GM12878 (cell line): ENCODE data around the gene LRRC3. TPM values are rescaled to one million over a fixed set of nuclear protein-coding genes. Genes with fewer than 3 reads are reported as not detected.

Experiments used
- ATF7 ChIP-seq: fragments of 450-650 bp; IDR thresholded peaks from 2 replicates; pipeline ENCODE4 v1.6.1; 2016; ENCODE audit warnings: low read depth, mild to moderate bottlenecking
- CBX5 ChIP-seq: sonication (generic); IDR thresholded peaks from 2 replicates; pipeline ENCODE4 v1.6.1; 2016; ENCODE audit warnings: low read depth, moderate library complexity, mild to moderate bottlenecking, inconsistent platforms
- CTCF ChIP-seq, 3 experiments: IDR thresholded peaks in 2 of 3; conservative IDR thresholded peaks in 1 of 3; 2 replicates each; pipeline ENCODE4 v1.5.1; 2011; ENCODE audit warnings: low read depth in 3 of 3, low read length in 3 of 3, mild to moderate bottlenecking in 3 of 3, control low read depth in 2 of 3, moderate library complexity in 2 of 3, inconsistent platforms in 1 of 3, mixed read lengths in 1 of 3; ENCODE audit not compliant: control insufficient read depth in 2 of 3, insufficient read depth in 1 of 3; ENCODE audit errors: extremely low read depth in 1 of 3
- ESRRA ChIP-seq: IDR thresholded peaks from 2 replicates; pipeline ENCODE4 v1.6.1; 2012; ENCODE audit warnings: mild to moderate bottlenecking, low read length, improper control_type of control experiment
- IKZF2 ChIP-seq, 2 experiments: fragments of 450-650 bp; IDR thresholded peaks; 2 replicates each; pipeline ENCODE4 v1.6.1; 2017; ENCODE audit warnings: mild to moderate bottlenecking in 2 of 2, moderate library complexity in 2 of 2
- IRF4 ChIP-seq: IDR thresholded peaks from 2 replicates; pipeline ENCODE4 v1.6.1; 2011; ENCODE audit warnings: low read depth, low read length
- MLLT1 ChIP-seq: fragments of 450-650 bp; IDR thresholded peaks from 2 replicates; pipeline ENCODE4 v1.6.1; 2016; ENCODE audit warnings: mild to moderate bottlenecking
- NFYB ChIP-seq: IDR thresholded peaks from 2 replicates; pipeline ENCODE4 v1.6.1; 2011; ENCODE audit warnings: low read depth, mild to moderate bottlenecking, low read length, improper control_type of control experiment, moderate library complexity; ENCODE audit not compliant: insufficient read depth
- NR2C1 ChIP-seq: fragments of 450-650 bp; IDR thresholded peaks from 2 replicates; pipeline ENCODE4 v1.6.1; 2017; ENCODE audit warnings: antibody characterized with exemption, mild to moderate bottlenecking, moderate library complexity
- polyA plus RNA-seq, 11 experiments: library from polyadenylated mRNA; depleted of rRNA in 4 of 11; unstranded in 6 of 11; stranded (reverse) in 5 of 11; fragments of >200 nt; fragmentation: Nextera tagmentation in 4 of 11; fragmentation: Illumina TruSeq in 1 of 11; extraction: Ambion mirVana in 4 of 11; extraction: Trizol in 1 of 11; gene quantifications; 1 replicate in 1 of 11; 2 replicates in 10 of 11; pipeline versions ENCODE4 v1.2.1 to v1.2.3, GENCODE V29; 2011 to 2016; ENCODE audit warnings: inconsistent platforms in 2 of 11, missing spikeins in 2 of 11, low read depth in 1 of 11
- total RNA-seq, 4 experiments: library from RNA; depleted of rRNA in 3 of 4; stranded (reverse); fragments of >200 nt in 3 of 4; fragmentation: Illumina TruSeq in 1 of 4; extraction: Trizol in 1 of 4; gene quantifications; 2 replicates each; pipeline versions ENCODE4 v1.2.1 to v1.2.3, GENCODE V29; 2013 to 2021
- TF ChIP-seq, protein P1 (sequence below): fragments of 450-650 bp; IDR thresholded peaks from 2 replicates; pipeline ENCODE4 v1.6.1; 2017; ENCODE audit warnings: antibody characterized with exemption, mild to moderate bottlenecking, moderate library complexity

The LRRC3 gene
- total and polyA plus RNA-seq, 10 of the 15 experiments (the other 5 are each of a cell fraction or from before 2014, with no cell fraction given): 0.02 to 0.31 (median 0.09) TPM; not detected in 1

DNA sequence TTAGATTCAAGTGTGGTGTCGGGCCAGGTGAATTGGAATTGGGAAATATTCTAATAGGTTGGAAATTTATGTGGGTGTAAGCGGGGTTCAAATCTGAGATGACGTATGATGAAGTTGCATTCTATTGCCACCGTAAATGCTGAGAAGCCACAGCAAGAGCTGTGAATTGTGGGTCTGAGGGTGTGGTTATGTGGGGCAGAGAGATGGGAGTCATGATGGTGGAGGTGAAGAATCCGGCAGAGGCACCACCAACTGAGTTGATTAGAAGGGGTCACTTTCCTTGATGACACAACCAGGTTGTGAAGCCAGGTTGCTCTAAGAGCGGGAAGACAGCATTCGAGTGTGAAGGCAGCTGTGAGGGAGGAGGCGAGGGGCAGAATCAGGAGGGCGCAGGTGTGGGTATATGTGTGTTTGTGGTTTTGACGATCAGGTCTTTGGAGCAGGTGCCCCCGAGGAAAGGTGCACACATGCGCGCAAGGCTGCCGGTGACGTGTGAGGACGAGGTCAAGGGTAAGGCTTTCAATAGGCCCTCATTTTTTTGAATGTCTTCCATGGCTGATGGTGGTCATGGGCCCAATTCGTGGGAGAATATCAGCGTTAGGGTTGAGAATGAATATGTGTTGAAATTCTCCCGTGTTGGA lies 18.7 kb downstream of the LRRC3 start (continued):
- TF ChIP-seq, protein P1, sequence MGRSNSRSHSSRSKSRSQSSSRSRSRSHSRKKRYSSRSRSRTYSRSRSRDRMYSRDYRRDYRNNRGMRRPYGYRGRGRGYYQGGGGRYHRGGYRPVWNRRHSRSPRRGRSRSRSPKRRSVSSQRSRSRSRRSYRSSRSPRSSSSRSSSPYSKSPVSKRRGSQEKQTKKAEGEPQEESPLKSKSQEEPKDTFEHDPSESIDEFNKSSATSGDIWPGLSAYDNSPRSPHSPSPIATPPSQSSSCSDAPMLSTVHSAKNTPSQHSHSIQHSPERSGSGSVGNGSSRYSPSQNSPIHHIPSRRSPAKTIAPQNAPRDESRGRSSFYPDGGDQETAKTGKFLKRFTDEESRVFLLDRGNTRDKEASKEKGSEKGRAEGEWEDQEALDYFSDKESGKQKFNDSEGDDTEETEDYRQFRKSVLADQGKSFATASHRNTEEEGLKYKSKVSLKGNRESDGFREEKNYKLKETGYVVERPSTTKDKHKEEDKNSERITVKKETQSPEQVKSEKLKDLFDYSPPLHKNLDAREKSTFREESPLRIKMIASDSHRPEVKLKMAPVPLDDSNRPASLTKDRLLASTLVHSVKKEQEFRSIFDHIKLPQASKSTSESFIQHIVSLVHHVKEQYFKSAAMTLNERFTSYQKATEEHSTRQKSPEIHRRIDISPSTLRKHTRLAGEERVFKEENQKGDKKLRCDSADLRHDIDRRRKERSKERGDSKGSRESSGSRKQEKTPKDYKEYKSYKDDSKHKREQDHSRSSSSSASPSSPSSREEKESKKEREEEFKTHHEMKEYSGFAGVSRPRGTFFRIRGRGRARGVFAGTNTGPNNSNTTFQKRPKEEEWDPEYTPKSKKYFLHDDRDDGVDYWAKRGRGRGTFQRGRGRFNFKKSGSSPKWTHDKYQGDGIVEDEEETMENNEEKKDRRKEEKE: no peak
- TF ChIP-seq NR2C1: no peak
- no peak for TF ChIP-seq ESRRA
- no peak for TF ChIP-seq IKZF2 (IDR thresholded peaks at IDR 0.05)
- no peak for TF ChIP-seq IRF4
- no peak for TF ChIP-seq MLLT1
- no peak for TF ChIP-seq NFYB
- TF ChIP-seq CBX5: no peak
- no peak for TF ChIP-seq CTCF (IDR thresholded peaks at IDR 0.05 in 2 of 3, conservative IDR thresholded peaks at IDR 0.05 in 1 of 3; ENCODE audit: control insufficient read depth in 2 of 3, extremely low read depth in 1 of 3, insufficient read depth in 1 of 3, low read depth in 3 of 3, low read length in 3 of 3)
- TF ChIP-seq ATF7: no peak
- TF ChIP-seq, all 136 proteins: peak for 0
